Measurements from ENCODE around the gene FCHSD2. TPM values are rescaled to one million over a fixed set of nuclear protein-coding genes. Genes with fewer than 3 reads are reported as not detected.
A peak's percentile ranks its signal among the peaks of the same experiment; 100 is the strongest.

FCHSD2 gene
- total and polyA plus RNA-seq, 9 of the 15 experiments (the other 6 are each of a cell fraction or from before 2014, with no cell fraction given): 1.8 to 14.7 (median 6.4) TPM

GRCh38 chr11:72821920-72822799 is 320.0 kb downstream of the FCHSD2 start (continued):
- TF ChIP-seq, protein P1, sequence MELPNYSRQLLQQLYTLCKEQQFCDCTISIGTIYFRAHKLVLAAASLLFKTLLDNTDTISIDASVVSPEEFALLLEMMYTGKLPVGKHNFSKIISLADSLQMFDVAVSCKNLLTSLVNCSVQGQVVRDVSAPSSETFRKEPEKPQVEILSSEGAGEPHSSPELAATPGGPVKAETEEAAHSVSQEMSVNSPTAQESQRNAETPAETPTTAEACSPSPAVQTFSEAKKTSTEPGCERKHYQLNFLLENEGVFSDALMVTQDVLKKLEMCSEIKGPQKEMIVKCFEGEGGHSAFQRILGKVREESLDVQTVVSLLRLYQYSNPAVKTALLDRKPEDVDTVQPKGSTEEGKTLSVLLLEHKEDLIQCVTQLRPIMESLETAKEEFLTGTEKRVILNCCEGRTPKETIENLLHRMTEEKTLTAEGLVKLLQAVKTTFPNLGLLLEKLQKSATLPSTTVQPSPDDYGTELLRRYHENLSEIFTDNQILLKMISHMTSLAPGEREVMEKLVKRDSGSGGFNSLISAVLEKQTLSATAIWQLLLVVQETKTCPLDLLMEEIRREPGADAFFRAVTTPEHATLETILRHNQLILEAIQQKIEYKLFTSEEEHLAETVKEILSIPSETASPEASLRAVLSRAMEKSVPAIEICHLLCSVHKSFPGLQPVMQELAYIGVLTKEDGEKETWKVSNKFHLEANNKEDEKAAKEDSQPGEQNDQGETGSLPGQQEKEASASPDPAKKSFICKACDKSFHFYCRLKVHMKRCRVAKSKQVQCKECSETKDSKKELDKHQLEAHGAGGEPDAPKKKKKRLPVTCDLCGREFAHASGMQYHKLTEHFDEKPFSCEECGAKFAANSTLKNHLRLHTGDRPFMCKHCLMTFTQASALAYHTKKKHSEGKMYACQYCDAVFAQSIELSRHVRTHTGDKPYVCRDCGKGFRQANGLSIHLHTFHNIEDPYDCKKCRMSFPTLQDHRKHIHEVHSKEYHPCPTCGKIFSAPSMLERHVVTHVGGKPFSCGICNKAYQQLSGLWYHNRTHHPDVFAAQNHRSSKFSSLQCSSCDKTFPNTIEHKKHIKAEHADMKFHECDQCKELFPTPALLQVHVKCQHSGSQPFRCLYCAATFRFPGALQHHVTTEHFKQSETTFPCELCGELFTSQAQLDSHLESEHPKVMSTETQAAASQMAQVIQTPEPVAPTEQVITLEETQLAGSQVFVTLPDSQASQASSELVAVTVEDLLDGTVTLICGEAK (IDR thresholded peaks at IDR 0.05): no peak
- TF ChIP-seq, protein P1 (CRISPR knock-in tag; IDR thresholded peaks at IDR 0.05): no peak
- TF ChIP-seq TEAD4 (IDR thresholded peaks at IDR 0.05; ENCODE audit: low read length): 0 out of 2 replicates have a peak, but pooled peaks have one; percentile 16
- TF ChIP-seq TEAD4 (CRISPR knock-in tag; IDR thresholded peaks at IDR 0.05; ENCODE audit: borderline replicate concordance): no peak
- peak; percentile 100 for TF ChIP-seq HDAC3 (IDR thresholded peaks at IDR 0.05; ENCODE audit: borderline replicate concordance, partially characterized antibody)
- TF ChIP-seq POLR2AphosphoS5 (IDR thresholded peaks at IDR 0.05; ENCODE audit: control insufficient read depth, insufficient read depth, low read depth, low read length): 0 out of 2 replicates have a peak, but pooled peaks have one; percentile 39
- TF ChIP-seq SREBF1 (IDR thresholded peaks at IDR 0.05; ENCODE audit: borderline replicate concordance, low read depth, low read length): 0 out of 2 replicates have a peak, but pooled peaks have one; percentile 40
- TF ChIP-seq TEAD1 (CRISPR knock-in tag; IDR thresholded peaks at IDR 0.05): peak in 1 of 2 experiments; percentile 67; a peak in 2 of 4 replicates
- TF ChIP-seq HNRNPL (IDR thresholded peaks at IDR 0.05; ENCODE audit: low read depth, low read length): peak; percentile 72
- peak; percentile 84 for TF ChIP-seq L3MBTL2 (IDR thresholded peaks at IDR 0.05)
- TF ChIP-seq, protein P2, sequence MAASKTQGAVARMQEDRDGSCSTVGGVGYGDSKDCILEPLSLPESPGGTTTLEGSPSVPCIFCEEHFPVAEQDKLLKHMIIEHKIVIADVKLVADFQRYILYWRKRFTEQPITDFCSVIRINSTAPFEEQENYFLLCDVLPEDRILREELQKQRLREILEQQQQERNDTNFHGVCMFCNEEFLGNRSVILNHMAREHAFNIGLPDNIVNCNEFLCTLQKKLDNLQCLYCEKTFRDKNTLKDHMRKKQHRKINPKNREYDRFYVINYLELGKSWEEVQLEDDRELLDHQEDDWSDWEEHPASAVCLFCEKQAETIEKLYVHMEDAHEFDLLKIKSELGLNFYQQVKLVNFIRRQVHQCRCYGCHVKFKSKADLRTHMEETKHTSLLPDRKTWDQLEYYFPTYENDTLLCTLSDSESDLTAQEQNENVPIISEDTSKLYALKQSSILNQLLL (CRISPR knock-in tag; IDR thresholded peaks at IDR 0.05; ENCODE audit: borderline replicate concordance): no peak
- no peak for TF ChIP-seq ZNF175 (CRISPR knock-in tag; IDR thresholded peaks at IDR 0.05; ENCODE audit: low read depth)
- peak; percentile 56; the same call in 1 of the 2 replicates for TF ChIP-seq GABPB1 (CRISPR knock-in tag; IDR thresholded peaks at IDR 0.05)
- TF ChIP-seq ZNF384 (IDR thresholded peaks at IDR 0.05; ENCODE audit: low read depth, low read length): no peak
- TF ChIP-seq ZNF140 (CRISPR knock-in tag; IDR thresholded peaks at IDR 0.05): no peak

All from K562 (cell line).